ENCODE results near the gene MYCBP2. TPM values are rescaled to one million over a fixed set of nuclear protein-coding genes. Genes with fewer than 3 reads are reported as not detected.

MYCBP2 gene
- polyA plus RNA-seq, 1 of the 3 experiments (the other 2 are of a cell fraction), result 18.5 TPM

DNA sequence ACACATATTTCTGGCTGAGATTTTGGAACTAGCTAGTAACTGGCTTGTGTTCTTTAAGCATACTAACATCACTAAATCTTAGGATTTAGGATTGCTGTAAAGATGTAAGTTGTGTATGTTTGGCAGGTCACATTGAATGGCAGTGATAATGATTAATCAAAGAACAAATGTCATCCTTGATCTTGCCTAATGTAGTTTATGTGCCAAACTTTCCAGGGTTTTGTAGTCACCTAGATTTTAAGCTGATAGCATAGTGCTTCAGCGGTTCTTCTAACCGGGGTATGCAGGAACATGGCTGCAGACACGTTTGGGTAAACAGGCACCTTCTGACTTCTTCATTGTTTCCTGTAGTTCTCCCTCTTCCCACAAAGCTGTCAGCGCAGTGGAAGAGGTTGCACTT is 325.4 kb downstream of the MYCBP2 start:
- Histone ChIP-seq H3K27ac (ENCODE audit: low read depth in 2 of 2, low read length in 1 of 2) (peak overlapping the region in 1 of 2 experiments; percentile 16; a peak in 1 of 4 replicates), H3F3A (replicated peaks; ENCODE audit: insufficient read depth) (peaks cover 22% of the 10 kb centered on the region), H3K4me1 (ENCODE audit: control insufficient read depth in 1 of 2, insufficient read depth in 2 of 2, low read depth in 1 of 2, low read length in 1 of 2) (peaks cover 0 to 6% of the 10 kb centered on the region in 2 experiments; a peak in 2 of 4 replicates), H3K9me2 (no peaks in the 10 kb centered on the region), H3K9ac (no peak overlapping the region), H2AFZ (ENCODE audit: low read depth) (no peak overlapping the region), H3K36me3 (replicated peaks in 1 of 2; ENCODE audit: control insufficient read depth in 1 of 2, insufficient read depth in 2 of 2, low read length in 1 of 2) (peaks cover 48 to 63% of the 10 kb centered on the region in 2 experiments), H3K4me2 (no peak overlapping the region), H3K79me2 (ENCODE audit: insufficient read depth) (peaks cover 24% of the 10 kb centered on the region; the same call in 1 of the 2 replicates), H4K20me1 (ENCODE audit: insufficient read depth) (peaks cover 11% of the 10 kb centered on the region; the same call in 1 of the 2 replicates), H3K4me3 (ENCODE audit: low read depth in 2 of 2, low read length in 1 of 2) (no peak overlapping the region), H3K9me3 (no peaks in the 10 kb centered on the region), H3K27me3 (ENCODE audit: insufficient read depth) (no peaks in the 10 kb centered on the region)
- ChIA-PET CTCF (interaction anchor here (0.6 to 4.8 kb wide), 11 partner anchors 8 to 1306 kb away, joined by 3 to 19 read pairs (median 4); no protein-coding TSS in a partner anchor), POLR2A (interaction anchor here (0.7 kb wide), 1 partner anchor 54 kb away, joined by 3 read pairs; no protein-coding TSS in a partner anchor)
- WGBS (ENCODE audit: low lambda C conversion rate), result 86% methylated on average over 4 of the region's 4 CpGs
- DNase-seq, result no peak
- TF ChIP-seq, protein P1, sequence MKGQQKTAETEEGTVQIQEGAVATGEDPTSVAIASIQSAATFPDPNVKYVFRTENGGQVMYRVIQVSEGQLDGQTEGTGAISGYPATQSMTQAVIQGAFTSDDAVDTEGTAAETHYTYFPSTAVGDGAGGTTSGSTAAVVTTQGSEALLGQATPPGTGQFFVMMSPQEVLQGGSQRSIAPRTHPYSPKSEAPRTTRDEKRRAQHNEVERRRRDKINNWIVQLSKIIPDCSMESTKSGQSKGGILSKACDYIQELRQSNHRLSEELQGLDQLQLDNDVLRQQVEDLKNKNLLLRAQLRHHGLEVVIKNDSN (IDR thresholded peaks at IDR 0.05; ENCODE audit: borderline replicate concordance, low read depth), result no peak
- TF ChIP-seq GABPA (IDR thresholded peaks at IDR 0.05; ENCODE audit: low read depth), result no peak
- no peak for TF ChIP-seq RFX5 (IDR thresholded peaks at IDR 0.05; ENCODE audit: low read length)
- no peak for TF ChIP-seq SMC3 (IDR thresholded peaks at IDR 0.05; ENCODE audit: low read depth, low read length)
- no peak for TF ChIP-seq RCOR1 (IDR thresholded peaks at IDR 0.05; ENCODE audit: low read length)
- TF ChIP-seq EZH2phosphoT487 (IDR thresholded peaks at IDR 0.05; ENCODE audit: borderline replicate concordance, low read depth), result no peak
- no peak for TF ChIP-seq JUND (IDR thresholded peaks at IDR 0.05)
- no peak for TF ChIP-seq TCF12 (IDR thresholded peaks at IDR 0.05)

DNA sequence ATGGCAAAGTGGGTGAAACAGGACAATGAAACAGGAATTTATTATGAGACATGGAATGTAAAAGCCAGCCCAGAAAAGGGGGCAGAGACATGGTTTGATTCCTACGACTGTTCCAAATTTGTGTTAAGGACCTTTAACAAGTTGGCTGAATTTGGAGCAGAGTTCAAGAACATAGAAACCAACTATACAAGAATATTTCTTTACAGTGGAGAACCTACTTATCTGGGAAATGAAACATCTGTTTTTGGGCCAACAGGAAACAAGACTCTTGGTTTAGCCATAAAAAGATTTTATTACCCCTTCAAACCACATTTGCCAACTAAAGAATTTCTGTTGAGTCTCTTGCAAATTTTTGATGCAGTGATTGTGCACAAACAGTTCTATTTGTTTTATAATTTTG is 326.4 kb downstream of the MYCBP2 start:
- CTCF ChIA-PET, result interaction anchor here (3.2 to 4.8 kb wide), 2 partner anchors 7 to 20 kb away, joined by 17 read pairs; no protein-coding TSS in a partner anchor
- no peaks in the 10 kb centered on the region for H3K9me2 ChIP-seq
- no peak overlapping the region for H3K4me3 ChIP-seq (ENCODE audit: low read depth in 2 of 2, low read length in 1 of 2)
- WGBS (ENCODE audit: low lambda C conversion rate), result 100% methylated on average over 1 of the region's 1 CpG
- peaks cover 0 to 6% of the 10 kb centered on the region in 2 experiments; a peak in 2 of 4 replicates for H3K4me1 ChIP-seq (ENCODE audit: control insufficient read depth in 1 of 2, insufficient read depth in 2 of 2, low read depth in 1 of 2, low read length in 1 of 2)
- peaks cover 54 to 71% of the 10 kb centered on the region in 2 experiments for H3K36me3 ChIP-seq (replicated peaks in 1 of 2; ENCODE audit: control insufficient read depth in 1 of 2, insufficient read depth in 2 of 2, low read length in 1 of 2)
- POLR2A ChIA-PET, result no interaction called here
- no peak for TF ChIP-seq RCOR1 (IDR thresholded peaks at IDR 0.05; ENCODE audit: low read length)
- no peak for TF ChIP-seq FOXM1 (IDR thresholded peaks at IDR 0.05; ENCODE audit: low read depth)
- no peak for TF ChIP-seq YY1 (IDR thresholded peaks at IDR 0.05; ENCODE audit: low read depth)
- TF ChIP-seq, protein P1 (IDR thresholded peaks at IDR 0.05; ENCODE audit: borderline replicate concordance, low read depth), result no peak
- TF ChIP-seq FOXJ3 (CRISPR knock-in tag; IDR thresholded peaks at IDR 0.05), result no peak
- TF ChIP-seq TCF12 (IDR thresholded peaks at IDR 0.05), result no peak
- no peak for TF ChIP-seq RFX5 (IDR thresholded peaks at IDR 0.05; ENCODE audit: low read length)
- no peak for TF ChIP-seq NFIC (IDR thresholded peaks at IDR 0.05; ENCODE audit: borderline replicate concordance)
- no peak for TF ChIP-seq JUND (IDR thresholded peaks at IDR 0.05)
- TF ChIP-seq RXRA (IDR thresholded peaks at IDR 0.05; ENCODE audit: borderline replicate concordance, low read depth), result no peak
- TF ChIP-seq GATA2 (CRISPR knock-in tag; IDR thresholded peaks at IDR 0.05), result no peak
- TF ChIP-seq, protein P2, sequence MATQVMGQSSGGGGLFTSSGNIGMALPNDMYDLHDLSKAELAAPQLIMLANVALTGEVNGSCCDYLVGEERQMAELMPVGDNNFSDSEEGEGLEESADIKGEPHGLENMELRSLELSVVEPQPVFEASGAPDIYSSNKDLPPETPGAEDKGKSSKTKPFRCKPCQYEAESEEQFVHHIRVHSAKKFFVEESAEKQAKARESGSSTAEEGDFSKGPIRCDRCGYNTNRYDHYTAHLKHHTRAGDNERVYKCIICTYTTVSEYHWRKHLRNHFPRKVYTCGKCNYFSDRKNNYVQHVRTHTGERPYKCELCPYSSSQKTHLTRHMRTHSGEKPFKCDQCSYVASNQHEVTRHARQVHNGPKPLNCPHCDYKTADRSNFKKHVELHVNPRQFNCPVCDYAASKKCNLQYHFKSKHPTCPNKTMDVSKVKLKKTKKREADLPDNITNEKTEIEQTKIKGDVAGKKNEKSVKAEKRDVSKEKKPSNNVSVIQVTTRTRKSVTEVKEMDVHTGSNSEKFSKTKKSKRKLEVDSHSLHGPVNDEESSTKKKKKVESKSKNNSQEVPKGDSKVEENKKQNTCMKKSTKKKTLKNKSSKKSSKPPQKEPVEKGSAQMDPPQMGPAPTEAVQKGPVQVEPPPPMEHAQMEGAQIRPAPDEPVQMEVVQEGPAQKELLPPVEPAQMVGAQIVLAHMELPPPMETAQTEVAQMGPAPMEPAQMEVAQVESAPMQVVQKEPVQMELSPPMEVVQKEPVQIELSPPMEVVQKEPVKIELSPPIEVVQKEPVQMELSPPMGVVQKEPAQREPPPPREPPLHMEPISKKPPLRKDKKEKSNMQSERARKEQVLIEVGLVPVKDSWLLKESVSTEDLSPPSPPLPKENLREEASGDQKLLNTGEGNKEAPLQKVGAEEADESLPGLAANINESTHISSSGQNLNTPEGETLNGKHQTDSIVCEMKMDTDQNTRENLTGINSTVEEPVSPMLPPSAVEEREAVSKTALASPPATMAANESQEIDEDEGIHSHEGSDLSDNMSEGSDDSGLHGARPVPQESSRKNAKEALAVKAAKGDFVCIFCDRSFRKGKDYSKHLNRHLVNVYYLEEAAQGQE (IDR thresholded peaks at IDR 0.05; ENCODE audit: low read depth, low read length), result no peak
- H3K4me2 ChIP-seq, result no peak overlapping the region
- no peak overlapping the region for H3K27ac ChIP-seq (ENCODE audit: low read depth in 2 of 2, low read length in 1 of 2)
- H4K20me1 ChIP-seq (ENCODE audit: insufficient read depth), result 0 out of 2 replicates have a peak, but pooled peaks cover 4% of the 10 kb centered on the region
- peaks cover 20% of the 10 kb centered on the region; the same call in 1 of the 2 replicates for H3K79me2 ChIP-seq (ENCODE audit: insufficient read depth)
- H2AFZ ChIP-seq (ENCODE audit: low read depth), result no peak overlapping the region
- no peaks in the 10 kb centered on the region for H3K9me3 ChIP-seq
- H3K27me3 ChIP-seq (ENCODE audit: insufficient read depth), result no peaks in the 10 kb centered on the region
- peaks cover 22% of the 10 kb centered on the region for H3F3A ChIP-seq (replicated peaks; ENCODE audit: insufficient read depth)
- H3K9ac ChIP-seq, result no peak overlapping the region
- DNase-seq, result no peak
